Sciatic nerve (tissue), 2 donors: Measurements from ENCODE around the gene PTGER3. TPM values are rescaled to one million over a fixed set of nuclear protein-coding genes. Genes with fewer than 3 reads are reported as not detected.
"Not testable (repeated sequence)": the region's sequence is repeated elsewhere in the genome, so short reads cannot be mapped to it uniquely, and the experiment has no call there.

Experiments used
- ATAC-seq: fragments of 200-7000 bp; cut with Tn5 transposase; one replicate; pipeline ENCODE4 v1.9.1; 2020; ENCODE audit warnings: mild to moderate bottlenecking, moderate library complexity
- DNase-seq: peaks from one replicate; pipeline ENCODE4 v3.0.0-alpha.2; 2020; ENCODE audit warnings: low spot score
- intact Hi-C: fragments of 100-400 bp; cut with DNase I; formaldehyde crosslinking; loops from one replicate; pipeline ENCODE4 v1.14.2; 2022
- total RNA-seq: library from RNA; stranded (reverse); fragmentation: NEBNext Ultra II Directional; extraction: Animal tissue kit (Norgen Biotek cat#: 25700); gene quantifications from one replicate; pipeline ENCODE4 v1.2.1, GENCODE V29; 2021
- donor health status: DM: no; HTN: no; CAD: no.
- donor health status: DM: no; HTN: no; CAD: no.

Gene PTGER3
- total RNA-seq, 1 donor from 2014 or later = 4.4 TPM

DNA sequence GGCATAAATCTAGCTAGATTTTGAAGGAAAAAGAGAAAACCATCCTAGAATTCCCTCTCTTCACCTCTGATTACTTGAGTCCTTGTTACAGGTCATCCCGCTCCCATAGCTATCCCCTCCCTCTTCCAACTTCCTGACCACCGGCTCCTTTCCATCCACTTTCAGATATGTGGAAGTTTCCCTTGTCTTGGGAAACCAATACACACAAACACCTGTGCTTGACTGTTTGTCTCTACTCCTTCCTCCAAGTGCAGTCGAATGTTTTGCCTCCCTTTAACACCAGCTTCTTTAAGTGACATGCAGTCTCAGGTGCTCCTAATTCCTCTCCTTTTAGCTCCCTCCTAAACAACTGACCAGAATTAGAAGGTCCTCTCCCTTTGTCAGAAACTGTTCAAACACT, 70.0 kb downstream of the PTGER3 start:
- ATAC-seq = no peak
- intact Hi-C loops = no loop called here
- DNase-seq = no peak

DNA sequence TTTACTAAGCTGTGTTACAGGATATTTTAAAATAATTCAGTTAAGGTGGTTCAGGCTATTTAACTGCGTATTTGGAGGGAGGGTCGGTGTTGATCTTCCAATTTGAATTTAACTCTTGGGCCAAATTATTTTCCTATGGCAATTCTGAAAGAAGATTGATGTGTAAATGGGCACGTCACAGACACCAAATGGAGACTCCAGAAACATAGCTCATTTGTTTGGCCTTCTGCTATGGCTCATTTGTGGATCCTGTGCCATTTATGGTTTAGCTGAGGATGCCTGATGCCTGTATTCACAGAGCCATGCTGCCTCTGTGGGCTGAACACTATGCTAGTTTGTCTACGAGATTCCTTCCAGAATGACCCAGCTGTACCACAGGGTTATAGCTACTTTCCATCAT, 70.6 kb downstream of the PTGER3 start:
- no peak for DNase-seq
- ATAC-seq = no peak
- intact Hi-C loops = no loop called here

DNA sequence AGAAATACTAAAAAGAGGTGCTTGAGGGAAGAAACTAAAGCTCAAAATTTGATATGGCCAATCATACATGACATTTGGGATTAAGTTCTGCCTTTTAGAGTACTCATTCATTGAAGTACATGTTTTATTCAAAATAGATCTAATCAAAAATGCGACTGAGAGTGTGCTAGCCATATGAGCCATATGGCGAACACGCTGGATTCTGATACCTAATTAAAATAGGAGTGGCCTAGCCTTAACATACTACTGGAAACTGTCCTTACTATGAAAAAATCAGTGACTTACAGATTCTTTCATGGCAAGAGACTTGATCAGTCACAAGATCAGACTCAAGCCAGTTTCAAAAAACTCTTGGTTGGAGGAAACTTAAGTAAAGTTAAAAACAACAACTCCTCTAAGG, 73.9 kb downstream of the PTGER3 start:
- intact Hi-C loops = no loop called here
- ATAC-seq (no peak), DNase-seq (no peak)

DNA sequence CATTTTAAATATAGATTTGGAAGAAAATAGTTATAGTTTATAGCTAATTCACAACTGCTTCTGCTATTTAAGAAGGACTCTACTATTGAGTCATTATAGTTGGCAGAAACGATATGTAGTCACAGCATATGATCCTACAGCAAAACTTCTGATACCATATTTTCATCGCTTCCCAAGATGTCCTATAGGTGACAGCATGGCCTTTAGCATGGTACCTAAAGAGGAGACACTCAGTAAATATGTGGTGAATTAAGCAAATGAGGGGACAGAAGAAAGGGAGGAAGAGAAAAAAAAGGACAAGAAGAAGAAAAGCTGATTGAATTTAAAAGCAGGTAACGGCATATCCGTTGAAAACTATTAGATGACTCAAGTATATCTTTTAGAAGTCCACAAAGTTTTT, 77.2 kb downstream of the PTGER3 start:
- ATAC-seq = no peak

DNA sequence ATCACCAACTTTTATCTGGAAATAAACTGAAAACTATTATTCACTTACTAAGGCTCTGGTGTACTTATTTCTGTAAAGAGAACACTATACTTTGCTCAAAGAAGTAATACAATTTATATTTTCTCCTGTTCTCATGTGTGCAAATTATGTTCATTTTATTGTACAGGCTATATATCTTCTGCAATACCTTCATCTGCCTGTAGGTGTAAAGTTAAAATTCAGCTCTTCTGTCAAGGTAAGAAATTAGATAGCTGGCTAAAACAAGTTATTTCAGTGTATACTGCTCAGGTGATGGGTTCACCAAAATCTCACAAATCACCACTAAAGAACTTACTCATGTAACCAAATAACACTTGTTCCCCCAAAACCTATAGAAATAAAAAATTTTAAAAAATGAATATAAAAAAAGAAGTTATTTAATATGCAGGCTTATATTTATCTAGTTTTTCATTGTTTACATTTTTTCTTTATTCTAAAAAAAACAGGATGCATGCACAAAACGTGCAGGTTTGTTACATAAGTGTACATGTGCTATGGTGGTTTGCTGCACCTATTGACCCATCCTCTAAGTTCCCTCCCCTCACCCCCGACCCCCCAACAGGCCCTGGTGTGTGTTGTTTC, 81.5 kb downstream of the PTGER3 start:
- no peak for DNase-seq
- no peak for ATAC-seq
- intact Hi-C loops = no loop called here

More for the DNA sequence above, 77.2 kb downstream of the PTGER3 start:
- no peak for DNase-seq
- intact Hi-C loops = no loop called here

DNA sequence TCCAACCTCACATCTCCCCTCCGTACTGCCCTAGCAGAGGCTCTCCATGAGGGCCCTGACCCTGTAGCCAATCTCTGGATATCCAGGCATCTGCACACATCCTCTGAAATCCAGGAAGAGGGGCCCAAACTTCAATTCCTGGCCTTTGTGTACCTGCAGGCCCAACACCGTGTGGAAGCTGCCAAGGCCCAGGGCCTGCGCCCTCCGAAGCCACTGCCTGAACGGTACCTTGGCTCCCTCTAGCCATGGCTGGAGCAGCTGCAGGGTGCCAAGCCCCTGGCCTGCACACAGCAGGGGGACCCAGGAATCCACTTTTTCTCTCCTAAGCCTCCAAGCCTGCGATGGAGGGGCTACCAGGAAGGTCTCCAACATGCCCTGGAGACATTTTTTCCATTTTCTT, 84.2 kb downstream of the PTGER3 start:
- DNase-seq (no peak), ATAC-seq (no peak)
- intact Hi-C loops = no loop called here

DNA sequence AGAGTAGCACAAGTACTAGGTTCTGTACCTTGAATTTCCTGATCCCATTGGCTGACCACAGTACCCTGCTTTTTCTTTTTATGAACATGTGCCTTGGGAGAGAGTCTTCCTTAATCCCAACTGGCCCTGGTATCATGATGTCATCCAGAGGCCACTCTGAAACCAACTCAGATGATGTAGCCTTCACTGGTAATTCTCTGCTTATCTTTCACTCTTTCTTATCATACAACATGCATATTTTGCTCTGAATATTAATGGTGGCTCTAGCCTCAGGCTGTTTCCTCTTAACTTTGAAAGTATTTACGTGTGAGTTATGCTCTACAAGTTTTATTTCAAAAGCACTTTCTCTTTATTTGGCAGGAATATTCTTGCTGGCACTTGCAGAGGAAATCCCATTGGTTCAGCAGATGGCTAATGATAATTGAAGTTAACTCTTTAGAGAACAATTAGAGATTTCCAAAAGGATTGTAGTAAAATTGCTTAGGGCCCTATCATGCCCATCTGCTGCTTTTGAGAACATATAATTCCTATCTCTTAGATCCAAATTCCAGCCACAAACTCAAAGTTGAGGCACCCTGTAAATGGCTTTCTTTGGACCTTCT, 86.1 kb downstream of the PTGER3 start:
- intact Hi-C loops = no loop called here
- DNase-seq = no peak
- ATAC-seq = no peak

DNA sequence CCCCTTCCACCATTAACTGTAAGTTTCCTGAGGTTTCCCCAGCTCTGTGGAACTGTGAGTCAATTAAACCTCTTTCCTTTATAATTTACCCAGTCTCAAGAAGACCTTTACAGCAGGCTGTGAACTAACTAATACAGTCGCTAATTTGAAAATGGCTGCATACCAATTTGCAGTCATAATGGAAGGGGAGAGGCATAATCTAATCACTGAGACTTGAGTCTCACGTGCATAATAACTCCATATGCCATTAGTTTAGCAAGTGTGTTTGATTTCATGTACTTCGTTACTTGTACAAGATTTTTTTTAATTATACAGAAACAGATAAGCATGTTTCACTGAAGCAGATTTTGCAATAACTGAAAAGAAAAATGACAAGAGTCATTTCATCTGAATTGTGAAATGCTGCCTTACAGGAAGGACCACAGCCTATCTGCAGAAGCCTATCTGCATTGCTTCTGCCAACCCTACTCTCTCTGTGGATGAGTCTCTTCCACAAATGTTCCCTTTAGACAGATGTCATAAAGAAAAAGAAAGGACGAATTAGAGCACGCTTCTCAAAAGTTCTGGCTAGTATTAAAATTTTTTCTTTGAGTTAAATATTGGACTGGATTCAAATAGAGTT, 99.1 kb downstream of the PTGER3 start:
- DNase-seq = no peak
- no peak for ATAC-seq
- intact Hi-C loops = no loop called here

DNA sequence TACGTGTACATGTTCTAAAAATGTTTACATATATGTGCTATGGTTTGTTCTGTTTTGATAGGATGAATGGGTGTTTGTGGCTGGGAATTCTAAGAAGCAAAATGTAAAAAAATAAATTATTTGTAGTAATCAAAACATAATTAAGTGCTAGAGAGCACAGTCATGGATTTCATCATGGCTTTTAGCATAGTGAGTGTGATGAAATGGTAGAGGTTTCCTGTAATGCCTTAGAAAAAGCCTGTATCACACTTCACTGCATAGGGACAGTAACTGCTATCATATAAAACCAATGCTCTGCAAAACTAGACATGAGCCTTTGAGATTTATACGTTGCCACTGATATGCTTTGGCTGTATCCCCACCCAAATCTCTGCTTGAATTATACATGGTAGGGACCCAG, 99.8 kb downstream of the PTGER3 start:
- ATAC-seq (no peak), DNase-seq (no peak)
- intact Hi-C loops = no loop called here

DNA sequence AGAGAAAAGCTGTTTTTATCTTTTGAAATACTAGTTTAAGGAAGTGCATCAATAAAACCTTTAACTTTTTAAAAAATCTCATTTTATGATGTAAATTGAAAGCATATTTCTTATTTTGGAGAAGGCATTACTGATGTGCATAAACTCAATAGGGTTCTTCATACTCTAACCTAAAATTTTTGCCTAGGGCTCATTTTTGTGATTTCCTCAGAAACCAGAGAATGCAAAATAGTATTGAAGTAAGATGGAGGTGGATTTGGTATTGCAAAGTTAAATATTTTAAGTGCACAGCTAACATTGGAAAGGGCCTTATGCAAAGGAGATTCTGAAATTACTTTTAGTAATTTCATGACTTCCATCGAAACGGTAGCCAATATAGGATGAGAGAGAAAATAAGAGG, 101.9 kb downstream of the PTGER3 start:
- intact Hi-C loops = no loop called here
- DNase-seq (no peak), ATAC-seq (no peak)

DNA sequence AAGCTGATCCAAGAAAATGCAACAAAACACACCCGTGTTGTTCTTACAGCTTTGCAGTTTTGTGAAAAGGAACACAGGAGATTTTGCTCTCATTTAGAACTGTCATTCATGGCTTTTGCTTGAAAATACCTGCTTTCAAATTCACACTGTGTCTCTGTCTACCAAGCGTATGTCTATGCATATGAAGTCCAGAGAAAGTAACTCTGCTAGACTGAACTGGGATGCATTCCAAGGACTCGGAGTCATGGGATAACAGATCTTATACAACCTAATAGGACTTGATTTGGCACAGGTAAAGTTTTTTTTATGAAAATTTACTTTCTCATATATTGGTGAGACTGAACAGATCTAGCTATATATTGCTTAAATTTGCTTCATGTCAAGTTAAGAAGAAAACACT, 102.4 kb downstream of the PTGER3 start:
- ATAC-seq (no peak), DNase-seq (no peak)
- intact Hi-C loops = no loop called here

DNA sequence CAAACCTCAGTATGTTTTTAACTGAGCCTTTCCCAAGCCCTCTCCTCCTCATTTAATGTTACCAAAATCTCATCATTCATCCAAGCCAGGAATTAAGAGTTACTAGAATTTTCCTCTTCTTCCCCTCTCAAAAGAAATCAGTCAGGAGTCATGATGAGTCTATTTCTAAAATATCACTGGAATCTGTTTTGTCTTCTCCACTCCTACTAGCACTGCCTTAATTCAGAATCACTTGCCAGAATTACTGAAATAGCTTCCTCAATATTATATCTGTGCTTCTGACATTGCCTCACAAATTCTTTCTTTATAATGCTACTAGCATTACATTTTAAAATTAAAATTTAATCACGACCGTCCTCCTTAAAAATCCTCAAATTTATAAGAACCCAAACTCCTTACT, 106.1 kb downstream of the PTGER3 start:
- intact Hi-C loops = no loop called here
- ATAC-seq (no peak), DNase-seq (no peak)

DNA sequence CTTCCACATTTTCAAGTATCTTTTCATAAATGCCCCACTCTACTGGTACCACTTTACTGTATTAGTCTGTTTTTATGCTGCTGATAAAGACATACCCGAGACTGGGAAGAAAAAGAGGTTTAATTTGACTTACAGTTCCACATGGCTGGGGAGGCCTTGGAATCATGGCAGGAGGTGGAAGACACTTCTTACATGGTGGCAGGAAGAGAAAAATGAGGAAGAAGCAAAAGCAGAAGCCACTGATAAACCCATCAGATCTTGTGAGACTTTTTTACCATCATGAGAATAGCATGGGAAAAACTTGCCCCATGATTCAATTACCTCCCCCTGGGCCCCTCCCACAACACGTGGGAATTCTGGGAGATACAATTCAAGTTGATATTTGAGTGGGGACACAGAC, 107.2 kb downstream of the PTGER3 start:
- intact Hi-C loops, DNase-seq: not testable (repeated sequence)

DNA sequence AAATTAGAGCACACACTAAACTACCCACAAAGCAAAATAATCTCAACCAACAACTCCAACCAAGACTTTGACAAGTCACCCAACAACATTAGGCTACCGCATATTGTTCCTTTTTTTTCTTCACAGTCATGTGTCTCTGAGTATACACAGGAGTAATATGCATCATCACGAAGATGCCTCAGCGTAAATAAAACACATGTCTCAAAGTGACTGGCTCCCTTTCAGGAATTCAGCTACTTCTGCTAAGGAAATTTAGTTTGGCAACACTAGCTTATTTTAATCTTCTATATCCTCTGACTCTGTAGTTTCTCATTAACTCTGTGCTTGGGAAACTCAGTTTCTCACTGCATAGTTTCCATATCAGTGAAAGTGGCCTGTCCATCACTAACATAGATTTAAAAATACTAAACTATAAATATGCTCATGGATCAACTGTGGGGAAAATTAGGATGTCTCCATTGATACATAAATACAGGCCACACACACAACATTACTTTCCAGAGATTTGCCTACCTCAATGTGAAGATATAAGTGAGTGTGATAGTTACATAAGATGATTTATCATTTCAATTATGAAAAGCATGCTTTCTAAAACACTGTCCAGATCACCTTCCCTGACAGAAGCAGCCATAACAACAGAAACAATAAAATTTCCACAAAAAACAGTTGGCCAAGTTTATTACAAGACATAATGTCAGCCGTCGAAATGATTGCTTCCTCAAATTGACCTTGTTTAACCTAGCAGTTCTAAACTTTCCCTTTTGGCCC, 113.2 kb downstream of the PTGER3 start:
- DNase-seq (no peak), ATAC-seq (no peak)
- intact Hi-C loops = no loop called here

More for the DNA sequence above, 107.2 kb downstream of the PTGER3 start:
- ATAC-seq = not testable (repeated sequence)

DNA sequence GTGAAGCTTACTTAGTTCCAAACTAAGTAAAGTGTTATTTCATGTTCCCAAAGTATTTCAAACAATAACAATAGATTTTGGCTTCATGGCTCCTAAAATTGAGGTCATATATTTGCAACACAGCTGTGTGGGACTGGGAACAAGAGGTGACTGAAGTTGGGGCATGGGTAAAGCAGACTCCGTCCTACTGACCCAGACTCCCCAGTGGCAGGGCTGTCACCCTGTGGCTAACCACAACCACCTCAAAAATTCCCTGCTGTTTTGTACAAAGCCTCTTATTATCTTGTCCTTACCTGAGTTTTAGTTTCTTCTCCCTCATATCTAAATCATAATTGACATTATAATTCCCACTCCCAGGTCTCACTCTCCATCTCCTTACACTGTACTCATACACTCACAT, 117.6 kb downstream of the PTGER3 start:
- DNase-seq = no peak
- intact Hi-C loops = no loop called here
- ATAC-seq = no peak

DNA sequence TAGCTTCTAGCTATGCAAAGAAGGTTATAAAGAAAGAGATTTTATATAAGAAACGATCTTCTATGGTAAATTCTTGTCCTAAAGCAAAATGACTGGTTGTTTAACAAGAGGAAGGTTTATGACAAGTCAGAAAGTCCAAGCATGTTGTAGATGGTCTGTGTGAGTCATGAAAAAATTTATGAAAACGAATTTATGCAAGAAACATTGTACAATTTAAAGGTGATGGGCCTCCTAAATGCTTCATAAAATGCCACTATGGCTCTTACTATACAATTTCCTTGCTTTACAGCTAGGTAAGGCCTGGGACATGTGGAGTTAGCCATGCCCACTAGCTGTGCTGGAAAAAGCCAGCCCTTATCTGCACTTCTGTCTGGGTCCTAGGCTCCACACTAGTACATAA, 125.4 kb downstream of the PTGER3 start:
- DNase-seq = no peak
- intact Hi-C loops = no loop called here
- no peak for ATAC-seq
